RKO (cell line): Measurements from ENCODE around the gene BMPR1A.
A peak's percentile ranks its signal among the peaks of the same experiment; 100 is the strongest.
"Not testable (repeated sequence)": the region's sequence is repeated elsewhere in the genome, so short reads cannot be mapped to it uniquely, and the experiment has no call there.

Experiments
- DNase-seq: peaks from one replicate; pipeline ENCODE4 v3.0.0-alpha.2; 2016; ENCODE audit warnings: low spot score

The BMPR1A gene

GRCh38 chr10:86878983-86879713 lies 122.7 kb downstream of the BMPR1A start:
- no peak for DNase-seq

GRCh38 chr10:86880971-86881370 lies 124.6 kb downstream of the BMPR1A start:
- DNase-seq, result no peak

GRCh38 chr10:86888585-86889381 lies 132.4 kb downstream of the BMPR1A start:
- DNase-seq, result peak; percentile 76

GRCh38 chr10:86889997-86890396 lies 133.6 kb downstream of the BMPR1A start:
- no peak for DNase-seq

- no peak for DNase-seq
Measured at GRCh38 chr10:86898511-86898910, 142.1 kb downstream of the BMPR1A start.

- no peak for DNase-seq
Measured at GRCh38 chr10:86899132-86899531, 142.7 kb downstream of the BMPR1A start.

- DNase-seq, result peak; percentile 40
Measured at GRCh38 chr10:86899670-86900276, 143.4 kb downstream of the BMPR1A start.

GRCh38 chr10:86900955-86901354 lies 144.5 kb downstream of the BMPR1A start:
- no peak for DNase-seq

- DNase-seq, result no peak
Measured at GRCh38 chr10:86904600-86904999, 148.2 kb downstream of the BMPR1A start.

- no peak for DNase-seq
Measured at GRCh38 chr10:86905429-86905828, 149.0 kb downstream of the BMPR1A start.

- DNase-seq, result no peak
Measured at GRCh38 chr10:86914734-86915133, 158.3 kb downstream of the BMPR1A start.

- DNase-seq, result no peak
Measured at GRCh38 chr10:86918022-86918471, 161.6 kb downstream of the BMPR1A start.

- DNase-seq, result no peak
Measured at GRCh38 chr10:86922553-86922961, 166.1 kb downstream of the BMPR1A start.

- no peak for DNase-seq
Measured at GRCh38 chr10:86929468-86930380, 173.3 kb downstream of the BMPR1A start.

GRCh38 chr10:86931872-86932271 lies 175.5 kb downstream of the BMPR1A start:
- no peak for DNase-seq

- DNase-seq, result no peak
Measured at GRCh38 chr10:86932674-86933073, 176.3 kb downstream of the BMPR1A start.

- not testable (repeated sequence) for DNase-seq
Measured at GRCh38 chr10:86934162-86934711, 177.8 kb downstream of the BMPR1A start.

- DNase-seq, result no peak
Measured at GRCh38 chr10:86936661-86937501, 180.5 kb downstream of the BMPR1A start.

- DNase-seq, result no peak
Measured at GRCh38 chr10:86937502-86938154, 181.2 kb downstream of the BMPR1A start.

GRCh38 chr10:86938260-86938659 lies 181.8 kb downstream of the BMPR1A start:
- no peak for DNase-seq
